PC-9 (cell line): ENCODE data around the gene JPH4.

Experiments
- EZH2 ChIP-seq: fragments of 200-600 bp; sonication (generic); IDR thresholded peaks from 2 replicates; pipeline ENCODE4 v1.8.0; 2017; ENCODE audit warnings: antibody characterized with exemption, low read depth
- TF ChIP-seq, protein P1 (sequence below): fragments of 200-600 bp; sonication (generic); conservative IDR thresholded peaks from 2 replicates; pipeline ENCODE4 v1.6.1; 2017; ENCODE audit warnings: mixed run types, antibody characterized with exemption, mild to moderate bottlenecking, moderate library complexity

DNA sequence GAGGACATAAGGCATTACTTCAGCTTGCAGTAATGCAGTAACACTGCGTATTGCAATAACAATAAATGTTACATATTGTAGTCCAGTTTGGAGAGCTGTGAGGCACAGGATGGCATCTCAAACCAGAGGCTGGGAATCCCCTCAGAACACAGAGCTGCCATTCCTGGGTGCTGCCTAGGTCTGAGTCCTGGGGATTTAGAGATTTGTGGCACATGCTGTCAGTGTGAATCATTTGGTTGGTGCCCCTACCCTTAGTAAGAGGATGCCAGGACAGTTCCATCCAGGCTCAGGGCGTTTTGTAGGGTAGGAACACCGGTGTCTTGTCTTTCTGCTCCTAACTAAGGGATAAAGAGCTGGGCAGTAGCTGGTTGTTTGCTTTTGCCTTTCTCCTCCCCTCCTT is 49.6 kb downstream of the JPH4 start:
- TF ChIP-seq, protein P1, sequence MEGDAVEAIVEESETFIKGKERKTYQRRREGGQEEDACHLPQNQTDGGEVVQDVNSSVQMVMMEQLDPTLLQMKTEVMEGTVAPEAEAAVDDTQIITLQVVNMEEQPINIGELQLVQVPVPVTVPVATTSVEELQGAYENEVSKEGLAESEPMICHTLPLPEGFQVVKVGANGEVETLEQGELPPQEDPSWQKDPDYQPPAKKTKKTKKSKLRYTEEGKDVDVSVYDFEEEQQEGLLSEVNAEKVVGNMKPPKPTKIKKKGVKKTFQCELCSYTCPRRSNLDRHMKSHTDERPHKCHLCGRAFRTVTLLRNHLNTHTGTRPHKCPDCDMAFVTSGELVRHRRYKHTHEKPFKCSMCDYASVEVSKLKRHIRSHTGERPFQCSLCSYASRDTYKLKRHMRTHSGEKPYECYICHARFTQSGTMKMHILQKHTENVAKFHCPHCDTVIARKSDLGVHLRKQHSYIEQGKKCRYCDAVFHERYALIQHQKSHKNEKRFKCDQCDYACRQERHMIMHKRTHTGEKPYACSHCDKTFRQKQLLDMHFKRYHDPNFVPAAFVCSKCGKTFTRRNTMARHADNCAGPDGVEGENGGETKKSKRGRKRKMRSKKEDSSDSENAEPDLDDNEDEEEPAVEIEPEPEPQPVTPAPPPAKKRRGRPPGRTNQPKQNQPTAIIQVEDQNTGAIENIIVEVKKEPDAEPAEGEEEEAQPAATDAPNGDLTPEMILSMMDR: no peak
- no peak for TF ChIP-seq EZH2
